NCI-H2196 treated with DMSO at 0.1 percent for 48 hours (cell line): ENCODE data around the gene AHNAK2.
"Not testable (repeated sequence)": the region's sequence is repeated elsewhere in the genome, so short reads cannot be mapped to it uniquely, and the experiment has no call there.

Experiments used
- DNase-seq: peaks from one replicate; lab custom pipeline; 2025; ENCODE audit not compliant: unreplicated experiment; lab: John Stamatoyannopoulos, UW

Gene AHNAK2

DNA sequence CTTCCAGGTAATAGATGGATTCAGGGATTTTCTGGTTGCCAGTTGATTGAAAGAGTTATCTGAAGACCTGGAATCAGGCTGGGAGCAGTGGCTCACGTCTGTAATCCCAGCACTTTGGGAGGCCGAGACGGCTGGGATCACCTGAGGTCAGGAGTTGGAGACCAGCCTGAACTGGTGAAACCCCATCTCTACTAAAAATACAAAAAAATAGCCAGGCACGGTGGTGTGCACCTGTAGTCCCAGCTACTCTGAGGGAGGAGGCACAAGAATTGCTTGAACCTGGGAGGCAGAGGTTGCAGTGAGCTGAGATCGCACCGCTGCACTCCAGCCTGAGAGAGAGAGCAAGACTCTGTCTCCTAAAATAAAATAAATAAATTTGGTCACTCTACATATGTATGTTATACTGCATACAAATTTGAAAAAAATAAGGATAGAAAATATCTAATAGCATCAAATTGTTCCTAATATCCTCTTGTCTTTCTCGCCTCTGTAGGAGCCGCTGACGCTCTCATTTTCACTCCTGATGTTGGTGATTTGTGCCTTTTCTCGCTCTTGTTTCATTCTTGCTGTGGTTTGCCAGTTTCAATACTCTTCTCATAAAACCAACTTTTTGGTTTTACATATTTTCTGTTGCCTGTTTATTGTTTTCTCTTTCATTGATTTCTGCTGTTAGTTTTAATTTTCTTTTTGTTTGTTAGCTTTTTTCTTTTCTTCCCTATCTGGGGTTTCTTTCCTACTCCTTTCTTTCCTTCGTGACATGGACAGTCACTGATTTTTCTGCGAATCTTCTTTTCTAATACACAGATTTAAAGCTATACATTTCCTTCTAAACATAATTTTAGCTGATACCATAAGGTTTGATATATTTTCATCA, 77.3 kb downstream of the AHNAK2 start:
- no peak for DNase-seq

DNA sequence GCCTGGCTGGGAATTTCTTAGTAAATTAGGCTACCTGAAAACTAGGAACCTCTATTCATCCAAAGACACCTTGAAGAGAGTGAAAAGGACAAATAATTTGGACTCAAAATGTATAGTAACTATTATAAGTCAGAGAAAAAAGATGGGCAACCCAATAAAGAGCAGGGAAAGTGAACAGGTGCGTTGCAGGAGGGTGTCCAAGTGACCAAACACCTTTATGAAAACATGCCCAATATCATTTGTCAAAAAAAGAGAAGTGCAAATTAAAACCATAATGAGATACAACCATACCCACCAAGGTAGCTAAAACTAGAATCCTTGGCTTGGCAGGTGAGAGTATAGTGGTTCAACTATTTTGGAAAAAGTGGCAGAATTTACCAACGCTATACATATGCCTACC, 78.4 kb downstream of the AHNAK2 start:
- no peak for DNase-seq

DNA sequence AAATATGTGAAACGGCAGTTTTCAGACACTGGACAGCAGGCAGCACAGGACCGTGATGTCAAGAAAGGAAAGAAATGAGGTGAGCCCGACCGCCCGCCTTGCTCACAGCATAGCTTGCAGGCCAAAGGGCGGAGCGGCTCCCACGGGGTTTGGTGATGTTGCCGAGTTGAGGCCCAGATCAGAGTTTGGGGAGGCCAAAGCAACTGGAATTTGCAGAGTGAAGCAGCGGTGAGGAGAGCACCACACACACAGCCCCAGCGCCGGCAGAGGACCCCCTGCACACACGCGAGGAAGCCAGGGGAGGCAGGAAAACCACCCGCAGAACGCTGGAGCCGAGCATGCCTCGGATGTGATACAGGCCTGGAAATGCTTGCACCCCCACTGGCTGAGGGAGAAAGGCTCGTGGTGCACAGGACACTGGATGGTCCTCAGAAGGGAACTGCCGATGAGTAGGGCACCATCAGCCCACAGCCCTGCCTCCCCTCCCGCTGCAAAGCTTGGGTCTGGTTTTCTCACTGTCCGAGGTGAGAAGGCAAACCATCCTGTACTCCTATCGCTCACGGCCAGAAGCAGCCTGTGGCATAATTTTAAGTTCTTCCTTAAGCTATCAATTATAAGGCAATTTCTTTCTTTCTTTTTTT, 79.2 kb downstream of the AHNAK2 start:
- DNase-seq = no peak

DNA sequence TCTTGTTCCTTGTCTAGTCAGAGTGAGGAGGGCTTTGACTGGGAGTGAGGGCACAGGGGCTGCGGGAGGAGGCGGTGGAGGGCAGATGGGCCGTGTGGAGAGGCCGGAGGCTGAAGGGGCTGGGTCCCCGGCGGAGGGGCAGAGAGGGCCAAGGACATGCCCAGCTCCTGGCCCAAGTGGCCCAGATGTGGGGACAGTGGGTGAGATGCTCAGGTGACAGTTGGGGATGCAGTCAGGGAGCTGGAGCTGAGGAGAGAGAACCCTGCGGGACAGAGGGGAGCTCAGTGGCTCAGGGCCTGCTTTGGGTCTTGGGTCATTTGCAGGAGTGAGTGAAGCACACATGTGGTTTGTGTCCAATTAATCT, 80.0 kb downstream of the AHNAK2 start:
- DNase-seq = no peak

DNA sequence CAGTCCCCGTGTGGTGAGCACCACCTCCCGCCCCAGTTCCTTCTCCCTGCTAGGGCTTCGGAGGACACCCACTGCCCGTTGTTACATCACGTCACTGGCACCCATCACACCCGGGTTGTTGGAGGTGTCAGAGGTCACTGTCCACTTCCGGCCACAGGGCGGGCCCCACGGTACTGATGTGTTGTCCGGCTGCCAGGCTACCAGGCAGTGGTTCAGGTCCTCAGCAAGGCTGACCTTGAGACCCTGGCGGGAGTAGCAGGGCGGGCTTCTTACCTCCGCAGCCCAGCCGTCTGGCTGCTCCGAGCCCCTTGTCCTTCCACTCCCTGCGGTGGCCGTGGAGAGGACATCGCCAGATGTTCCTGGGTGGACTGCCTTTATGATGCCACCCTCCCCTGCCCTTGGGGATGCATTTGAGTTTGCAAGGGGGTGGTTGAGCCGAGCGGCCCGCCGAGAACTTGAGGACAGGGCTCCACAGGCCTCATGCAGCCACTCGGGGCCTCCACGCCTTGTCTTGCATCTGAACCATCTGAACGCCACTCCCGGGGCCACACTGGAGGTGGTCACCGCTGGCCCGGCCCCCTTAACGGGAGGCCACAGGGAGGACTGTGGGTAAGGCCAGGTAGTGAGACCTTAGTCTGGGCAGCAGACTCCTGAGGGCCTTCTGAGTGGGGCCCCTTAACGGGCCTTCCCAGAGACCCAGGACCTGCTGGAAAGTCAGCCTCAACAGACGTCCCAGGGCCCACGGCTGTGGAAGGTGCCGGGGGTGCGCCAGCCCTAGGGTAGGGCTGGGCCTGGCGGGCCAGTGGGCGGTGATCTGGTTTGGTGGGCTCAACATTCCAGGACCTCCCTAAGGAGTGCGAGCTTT, 80.6 kb downstream of the AHNAK2 start:
- no peak for DNase-seq

DNA sequence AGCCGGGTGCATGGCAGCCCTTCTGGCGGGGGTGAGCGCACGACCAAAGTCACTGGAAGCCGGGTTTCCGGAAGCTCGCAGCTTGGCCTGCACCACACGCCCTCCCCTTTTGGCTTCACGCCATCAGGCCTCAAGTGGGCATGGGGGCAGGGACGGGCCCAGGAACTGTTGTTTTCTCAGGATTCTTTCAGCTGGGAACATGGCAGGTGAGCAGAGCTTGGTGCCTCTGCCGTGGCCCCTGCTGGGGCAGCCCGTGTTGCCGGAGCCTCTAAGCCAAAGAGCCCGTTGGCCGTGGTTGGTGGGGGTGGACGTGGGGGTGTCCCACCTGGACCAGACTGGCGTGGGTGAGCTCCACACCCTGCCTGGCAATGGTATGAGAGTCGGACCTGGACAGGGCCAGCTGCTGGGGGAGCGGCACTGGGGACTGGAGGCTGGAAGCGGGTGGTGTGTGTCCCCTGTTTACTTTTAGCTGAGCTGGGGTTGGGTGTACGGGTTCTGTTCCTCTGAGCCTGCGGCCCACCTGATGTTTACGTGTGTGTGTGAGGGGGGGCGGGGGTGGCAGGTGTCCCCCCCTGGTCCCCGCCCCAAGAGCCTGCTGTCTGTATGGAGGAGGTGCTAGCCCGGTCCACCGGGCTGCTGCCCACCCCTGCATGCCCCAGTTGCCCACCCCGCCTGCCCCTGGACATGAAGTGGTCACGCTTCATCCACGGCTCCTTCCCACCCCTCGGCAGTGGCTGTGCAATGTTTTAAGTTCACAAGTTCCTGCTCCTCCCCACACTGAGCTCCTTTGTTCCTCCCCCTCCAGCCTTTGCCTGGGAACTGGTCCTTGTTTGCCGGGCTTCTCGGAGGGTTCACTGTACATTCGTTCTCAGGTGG, 82.2 kb downstream of the AHNAK2 start:
- DNase-seq = peak; percentile 17

DNA sequence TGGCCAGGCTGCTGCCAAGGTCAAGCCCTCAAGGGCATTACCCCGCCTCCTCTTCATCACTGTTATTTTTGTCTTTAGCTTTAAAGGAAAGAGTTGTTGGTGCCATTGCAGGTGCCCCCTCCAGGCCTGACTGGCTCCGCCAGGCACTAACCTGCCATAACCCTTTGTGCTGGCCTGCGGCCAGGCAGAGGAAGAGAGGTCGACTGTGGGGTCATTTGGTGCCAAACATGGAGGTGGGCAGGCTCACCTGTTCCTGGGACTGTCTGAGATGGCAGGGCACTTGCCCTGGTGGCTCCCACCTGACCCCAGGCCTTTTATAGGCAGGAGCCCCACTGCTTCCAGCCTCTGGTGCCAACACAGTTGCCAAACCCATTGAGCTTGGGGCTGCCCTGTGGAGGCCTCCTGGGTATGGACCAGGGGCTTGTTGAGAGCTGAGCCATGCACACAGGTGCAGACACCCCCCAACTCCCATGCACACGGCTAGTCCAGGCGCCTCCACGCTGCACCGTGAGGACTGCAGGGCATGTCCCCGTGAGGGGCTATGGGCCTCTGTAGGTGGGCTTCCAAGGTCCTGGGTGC, 82.9 kb downstream of the AHNAK2 start:
- DNase-seq = no peak

DNA sequence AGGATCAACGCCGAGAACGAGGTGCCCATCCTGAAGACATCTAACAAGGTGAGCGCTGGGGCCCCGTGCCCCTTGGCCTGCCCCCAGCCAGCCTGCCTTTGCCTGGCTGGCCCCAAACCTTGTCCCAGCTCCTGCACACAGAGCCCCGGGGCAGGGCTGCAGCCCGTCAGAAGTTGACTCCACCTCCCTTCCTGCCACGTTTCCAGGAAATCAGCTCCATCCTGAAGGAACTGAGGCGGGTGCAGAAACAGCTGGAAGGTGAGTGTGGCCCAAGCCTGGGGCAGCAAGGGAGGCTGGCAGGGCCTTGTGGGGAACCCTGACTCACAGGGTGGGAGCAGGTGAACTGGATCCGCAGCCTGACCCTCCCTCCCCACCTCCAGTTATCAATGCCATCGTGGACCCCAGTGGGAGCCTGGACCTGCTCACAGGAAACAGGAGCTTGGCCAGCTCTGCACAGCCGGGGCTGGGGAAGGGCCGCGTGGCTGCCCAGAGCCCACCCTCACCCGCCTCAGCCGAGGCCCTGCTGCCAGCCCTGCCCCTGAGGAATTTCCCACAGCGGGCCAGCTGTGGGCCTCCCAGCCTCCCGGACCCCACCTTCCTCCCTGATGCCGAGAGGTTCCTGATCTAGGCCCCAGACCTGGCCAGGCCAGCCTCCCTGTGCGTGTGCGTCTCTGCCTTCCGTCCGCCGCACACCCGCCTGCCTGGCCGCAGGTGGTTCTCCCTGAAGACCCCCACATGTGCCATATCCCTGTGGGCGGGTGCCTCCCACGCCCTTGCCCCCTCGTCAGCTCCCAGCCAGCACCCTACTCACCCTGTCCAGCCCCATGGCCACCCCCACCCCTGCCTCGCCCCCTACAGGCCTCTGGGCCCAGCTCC, 83.6 kb downstream of the AHNAK2 start:
- no peak for DNase-seq

DNA sequence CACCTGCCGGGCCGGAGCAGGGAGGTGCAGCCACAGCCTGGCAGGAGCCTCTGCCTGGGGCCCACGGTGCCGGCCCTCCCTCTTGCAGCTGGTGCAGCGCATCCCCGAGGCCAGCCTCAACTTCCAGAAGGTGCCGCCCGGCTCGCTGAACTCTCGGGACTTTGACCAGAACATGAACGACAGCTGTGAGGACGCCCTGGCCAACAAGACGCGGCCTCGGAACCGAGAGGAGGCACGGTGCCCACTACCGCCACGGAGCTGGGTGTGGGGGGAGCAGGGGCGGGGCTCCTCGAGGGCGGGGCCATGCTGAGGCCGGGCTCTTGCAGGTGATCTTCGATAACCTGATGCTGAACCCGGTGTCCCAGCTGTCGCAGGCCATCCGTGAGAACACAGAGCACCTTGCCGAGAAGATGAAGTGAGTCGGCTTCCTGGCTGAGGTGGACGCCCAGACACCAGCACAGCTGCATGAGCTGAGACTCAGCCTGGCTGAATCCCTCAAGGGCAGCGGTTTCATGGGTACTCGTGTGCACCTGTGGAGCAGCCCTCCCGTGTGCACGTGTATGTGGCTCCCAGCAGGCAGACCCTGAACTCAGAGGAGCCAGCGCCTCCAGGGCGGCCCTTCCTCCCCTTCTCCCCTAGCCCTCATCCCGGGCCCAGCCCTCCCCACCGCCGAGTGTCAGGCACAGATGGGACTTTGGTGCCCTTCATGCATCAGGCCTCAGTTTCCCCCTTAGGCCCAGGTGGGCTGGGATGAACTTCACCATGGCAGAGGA, 84.6 kb downstream of the AHNAK2 start:
- no peak for DNase-seq

DNA sequence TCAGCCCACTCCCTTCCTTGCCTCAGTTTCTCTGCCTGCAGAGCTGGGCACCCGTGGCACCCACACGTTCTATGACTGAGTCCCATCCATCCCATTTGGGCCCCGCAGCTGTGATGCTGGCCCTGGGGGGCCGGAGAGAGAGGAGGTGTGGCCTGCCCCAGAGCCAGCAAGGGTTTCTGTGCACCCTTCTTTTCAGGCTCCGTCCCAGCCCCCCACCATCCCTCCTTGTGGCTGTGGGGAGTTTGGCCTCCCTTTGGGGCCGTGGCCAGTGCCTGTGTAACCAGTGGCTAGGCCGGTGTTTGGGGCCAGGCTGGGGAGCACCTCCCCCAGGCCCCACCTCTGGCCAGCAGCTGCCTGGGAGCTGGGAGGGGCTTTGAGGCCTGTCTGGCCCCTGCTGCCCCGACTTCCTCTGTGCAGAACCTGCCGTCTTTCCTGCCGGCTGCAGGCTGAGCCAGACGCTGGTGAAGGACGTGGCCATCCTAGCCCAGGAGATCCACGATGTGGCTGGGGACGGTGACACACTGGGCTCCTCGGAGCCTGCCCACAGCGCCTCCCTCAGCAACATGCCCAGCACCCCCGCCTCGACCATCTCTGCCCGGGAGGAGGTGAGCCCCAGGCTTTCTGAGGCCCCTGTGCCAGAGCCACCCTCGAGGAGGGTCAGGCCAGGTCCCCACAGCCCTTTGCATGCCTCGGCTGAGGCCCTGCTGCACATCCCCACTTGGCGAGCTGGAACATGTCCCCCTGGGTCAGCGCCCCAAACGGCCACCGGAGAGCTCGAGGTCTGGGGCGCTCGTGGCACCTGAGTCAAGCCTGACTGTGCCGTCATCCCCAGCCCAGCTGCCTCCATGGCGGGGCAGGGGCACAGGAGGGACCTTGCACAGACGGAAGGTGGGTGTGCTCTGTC, 85.4 kb downstream of the AHNAK2 start:
- DNase-seq = no peak

DNA sequence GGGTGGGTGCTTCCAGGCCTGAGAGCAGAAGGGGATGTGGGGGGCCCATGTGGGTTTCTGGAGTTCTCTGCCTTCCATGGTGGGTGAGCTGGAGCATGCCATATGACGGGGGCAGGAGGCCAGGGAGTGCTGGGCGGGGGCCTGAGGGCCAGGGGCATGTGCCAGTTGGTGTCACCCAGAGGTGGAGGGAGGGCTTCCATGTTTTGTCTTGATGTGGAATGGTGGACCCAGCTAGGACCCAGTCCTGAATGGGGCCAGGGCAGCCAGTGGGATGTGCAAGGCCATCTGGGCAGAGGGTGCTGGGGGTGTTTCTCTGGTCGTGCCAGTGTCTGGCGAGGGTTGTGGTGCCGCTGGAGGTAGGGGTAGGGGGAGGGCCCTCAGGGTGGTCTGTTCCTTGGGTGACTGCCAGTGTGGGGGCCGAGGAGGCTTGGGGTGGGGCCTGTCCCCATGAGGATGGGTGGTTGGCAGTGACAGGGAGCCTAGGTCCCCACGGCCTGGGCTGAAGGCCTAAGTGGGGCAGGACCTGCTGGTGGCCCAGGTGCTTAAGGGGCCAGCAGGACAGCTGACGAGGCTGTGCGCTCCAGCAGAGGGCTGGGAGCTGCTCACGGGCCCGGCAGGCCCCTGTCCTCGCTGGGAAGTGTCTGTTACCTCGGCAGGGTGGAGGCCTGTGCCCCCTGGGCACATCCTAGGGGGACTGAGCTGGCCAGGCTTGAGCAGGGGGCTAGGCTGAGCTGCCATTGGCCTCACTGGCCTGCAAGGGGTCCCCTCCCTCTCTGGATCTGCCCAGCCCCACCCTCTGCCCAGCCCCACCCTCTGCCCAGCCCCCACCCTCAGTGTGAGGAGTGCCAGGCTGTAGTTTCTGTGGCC, 86.3 kb downstream of the AHNAK2 start:
- no peak for DNase-seq

DNA sequence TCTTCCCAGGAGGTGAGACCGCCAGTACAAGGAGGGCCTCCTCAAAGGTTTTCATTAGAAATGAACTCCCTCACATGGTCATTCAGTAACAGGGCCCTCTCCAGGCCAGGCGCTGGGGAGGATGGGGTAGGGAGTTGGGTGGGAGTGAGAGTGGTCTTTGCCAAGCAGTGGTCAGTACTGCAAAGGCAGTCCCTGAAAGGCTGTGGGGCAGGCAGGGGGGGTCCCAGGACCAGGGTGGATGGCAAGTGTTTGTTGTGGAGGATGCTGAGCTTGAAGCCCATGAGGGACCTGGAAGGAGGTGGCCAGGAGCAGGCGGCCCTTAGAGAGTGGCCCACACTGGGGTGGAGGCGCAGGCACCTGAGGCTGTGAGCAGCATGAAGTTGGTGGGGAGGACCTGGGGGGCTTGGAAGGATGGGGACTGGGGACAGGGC, 87.0 kb downstream of the AHNAK2 start:
- no peak for DNase-seq

DNA sequence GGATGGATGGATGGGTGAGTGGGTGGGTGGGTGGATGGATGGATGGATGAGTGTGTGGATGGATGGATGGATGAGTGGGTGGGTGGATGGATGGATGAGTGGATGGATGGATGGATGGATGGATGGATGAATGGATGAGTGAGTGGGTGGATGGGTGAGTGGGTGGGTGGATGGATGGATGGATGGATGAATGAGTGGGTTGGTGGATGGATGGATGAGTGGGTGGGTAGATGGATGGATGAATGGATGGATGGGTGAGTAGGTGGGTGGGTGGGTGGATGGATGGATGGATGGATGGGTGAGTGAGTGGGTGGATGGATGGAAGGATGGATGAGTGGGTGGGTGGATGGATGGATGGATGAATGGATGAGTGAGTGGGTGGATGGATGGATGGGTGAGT, 87.9 kb downstream of the AHNAK2 start:
- DNase-seq = not testable (repeated sequence)

DNA sequence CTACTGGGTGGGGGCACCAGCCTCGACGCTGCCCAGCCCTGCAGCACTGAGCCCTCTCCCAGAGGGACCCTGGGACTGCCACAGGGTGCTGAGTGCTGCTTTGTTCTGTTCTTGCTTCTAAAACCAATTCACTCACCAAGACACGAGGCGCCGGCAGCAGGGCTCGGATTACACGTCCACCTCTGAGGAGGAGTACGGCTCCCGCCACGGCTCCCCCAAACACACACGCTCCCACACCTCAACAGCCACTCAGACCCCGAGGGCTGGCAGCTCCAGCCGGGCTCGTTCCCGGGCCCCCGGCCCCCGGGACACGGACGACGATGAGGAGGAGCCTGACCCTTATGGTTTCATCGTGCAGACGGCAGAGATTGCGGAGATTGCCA, 88.8 kb downstream of the AHNAK2 start:
- no peak for DNase-seq

DNA sequence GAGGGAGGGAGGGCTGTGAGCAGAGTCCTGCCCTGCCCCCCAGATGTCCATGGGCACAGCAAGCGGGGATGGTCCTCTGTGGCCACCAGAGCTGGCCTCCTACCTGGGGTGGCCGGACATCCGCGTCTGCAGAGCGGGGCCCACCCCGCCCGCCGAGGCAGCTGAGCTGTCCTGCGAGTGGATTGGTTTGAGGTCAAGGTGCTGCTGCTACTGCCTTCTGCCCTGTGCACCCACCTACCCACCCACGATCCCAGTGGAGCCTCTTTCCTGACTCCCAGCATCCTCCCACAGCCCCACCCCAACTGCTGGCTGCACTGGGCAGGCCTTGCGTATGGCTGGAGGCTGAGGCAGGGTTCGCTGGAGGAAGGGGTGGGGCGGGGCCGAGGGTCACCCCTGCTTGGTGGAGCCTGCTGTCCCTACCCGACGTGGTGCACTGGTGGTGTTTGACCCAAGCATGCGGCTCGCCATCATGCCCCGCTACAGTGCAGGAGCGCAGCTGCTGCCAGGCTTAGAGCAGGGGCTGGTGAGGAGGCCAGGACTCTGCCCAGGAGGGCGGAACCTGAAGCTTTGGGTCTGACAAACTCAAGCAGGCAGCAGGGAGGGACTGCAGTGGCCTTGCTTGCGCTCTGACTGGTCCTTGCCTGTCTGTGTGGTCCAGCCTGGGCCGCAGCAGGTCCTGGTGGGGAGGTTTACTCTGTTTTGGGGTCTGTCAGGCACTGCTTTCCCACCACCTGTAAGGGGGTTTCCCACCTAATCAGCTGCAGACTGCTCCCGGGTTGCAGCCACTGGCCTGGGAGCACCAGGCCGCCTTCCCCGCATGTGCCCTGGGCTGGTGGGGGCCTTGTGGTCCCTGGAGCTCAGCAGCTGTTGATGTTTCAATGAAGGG, 89.4 kb downstream of the AHNAK2 start:
- DNase-seq = no peak
